Aorta (tissue), 5 donors: ENCODE data around the gene KCNJ5. TPM values are rescaled to one million over a fixed set of nuclear protein-coding genes. Genes with fewer than 3 reads are reported as not detected.

Experiments
- ATAC-seq: fragments of 200-7000 bp; cut with Tn5 transposase; one replicate; pipeline ENCODE4 v1.9.1; 2022; ENCODE audit warnings: moderate library complexity; ENCODE audit not compliant: low FRiP score
- DNase-seq, 2 donors: peaks; one replicate each; pipeline ENCODE4 v3.0.0-alpha.2; 2020
- H3K27ac ChIP-seq, 2 donors: one replicate each; pipeline ENCODE4 v1.5.1; 2013; ENCODE audit warnings: low read length in 2 of 2, mild to moderate bottlenecking in 2 of 2, moderate library complexity in 2 of 2, control low read depth in 1 of 2, inconsistent platforms in 1 of 2, low read depth in 1 of 2
- H3K27me3 ChIP-seq, 2 donors: one replicate each; pipeline ENCODE4 v1.6.1; 2013; ENCODE audit warnings: control low read depth in 1 of 2, low read length in 1 of 2, mild to moderate bottlenecking in 1 of 2, moderate library complexity in 1 of 2; ENCODE audit not compliant: insufficient read depth in 2 of 2, control insufficient read depth in 1 of 2
- H3K36me3 ChIP-seq, 2 donors: one replicate each; pipeline ENCODE4 v1.6.1; 2013; ENCODE audit warnings: control low read depth in 1 of 2, low read length in 1 of 2, mild to moderate bottlenecking in 1 of 2; ENCODE audit not compliant: insufficient read depth in 2 of 2, control insufficient read depth in 1 of 2
- H3K4me1 ChIP-seq, 2 donors: one replicate each; pipeline ENCODE4 v1.6.1; 2013; ENCODE audit warnings: low read length in 2 of 2, control low read depth in 1 of 2, mild to moderate bottlenecking in 1 of 2, moderate library complexity in 1 of 2; ENCODE audit not compliant: insufficient read depth in 2 of 2, control insufficient read depth in 1 of 2
- H3K4me3 ChIP-seq, 2 donors: one replicate each; pipeline ENCODE4 v1.5.1; 2013; ENCODE audit warnings: low read length in 2 of 2, control low read depth in 1 of 2, mild to moderate bottlenecking in 1 of 2
- H3K9me3 ChIP-seq: one replicate; pipeline ENCODE4 v1.6.1; 2013; ENCODE audit warnings: mild to moderate bottlenecking, low read length; ENCODE audit not compliant: control insufficient read depth
- WGBS, 2 donors: extraction: QIAGEN DNeasy Blood & Tissue Kit; methylation state at CpG; one replicate each; pipeline ENCODE4 v1.1.7; 2013; 5-methylcytosine and 5-hydroxymethylcytosine counted together
- intact Hi-C, 2 donors: fragments of 100-400 bp; cut with DNase I; formaldehyde crosslinking; loops; one replicate each; pipeline versions ENCODE4 v1.14.2 to v1.15.0; 2022
- polyA plus RNA-seq, 2 donors: library from polyadenylated mRNA; stranded (reverse); fragments of 200-250 nt; gene quantifications; one replicate each; pipeline ENCODE4 v1.2.3, GENCODE V29; 2013
- total RNA-seq, 2 donors: library from RNA; stranded (reverse); fragmentation: NEBNext Ultra II Directional; extraction: Animal tissue kit (Norgen Biotek cat#: 25700); gene quantifications; one replicate each; pipeline ENCODE4 v1.2.1, GENCODE V29; 2021
- donor health status: healthy with polysubstance abuse.
- donor health status: Bipolar disorder and iron deficiency.
- donor health status: DM: no; HTN: no; CAD: no.
- donor health status: DM: no; HTN: no; CAD: no.
- donor health status: DM: yes; HTN: yes; CAD: no.

The KCNJ5 gene
- total and polyA plus RNA-seq, 4 donors, result 0.31 to 3.5 (median 1.8) TPM

DNA sequence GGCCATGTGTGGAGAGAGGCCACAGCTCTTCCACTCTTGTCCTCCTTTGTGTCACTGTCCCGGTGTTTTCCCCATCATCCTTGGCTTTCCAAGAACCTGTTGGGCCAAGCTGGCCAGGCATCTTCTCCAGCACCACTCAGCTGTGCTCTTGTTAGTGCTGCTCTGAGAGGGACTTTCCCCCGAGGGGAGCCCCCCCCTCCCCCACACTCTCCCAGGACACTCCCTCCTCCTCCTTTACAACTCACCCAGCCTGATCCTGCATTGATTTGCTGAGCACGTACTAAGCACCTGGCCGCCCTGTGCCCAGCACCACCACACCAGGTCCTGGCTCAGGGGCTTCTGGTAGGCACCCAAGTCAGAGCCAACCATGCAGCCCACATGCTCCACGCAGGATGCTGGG lies 38.3 kb downstream of the KCNJ5 start:
- Histone ChIP-seq H3K27ac (no peak overlapping the region), H3K27me3 (no peaks in the 10 kb centered on the region), H3K4me1 (no peaks in the 10 kb centered on the region), H3K4me3 (no peak overlapping the region), H3K9me3 (no peaks in the 10 kb centered on the region), H3K36me3 (no peaks in the 10 kb centered on the region)
- intact Hi-C loops, result no loop called here
- ATAC-seq (no peak), DNase-seq (peak in 1 of 2 donors; percentile 29)
- 65 to 74% methylated on average over 5 of the region's 5 CpGs for WGBS, 2 donors

DNA sequence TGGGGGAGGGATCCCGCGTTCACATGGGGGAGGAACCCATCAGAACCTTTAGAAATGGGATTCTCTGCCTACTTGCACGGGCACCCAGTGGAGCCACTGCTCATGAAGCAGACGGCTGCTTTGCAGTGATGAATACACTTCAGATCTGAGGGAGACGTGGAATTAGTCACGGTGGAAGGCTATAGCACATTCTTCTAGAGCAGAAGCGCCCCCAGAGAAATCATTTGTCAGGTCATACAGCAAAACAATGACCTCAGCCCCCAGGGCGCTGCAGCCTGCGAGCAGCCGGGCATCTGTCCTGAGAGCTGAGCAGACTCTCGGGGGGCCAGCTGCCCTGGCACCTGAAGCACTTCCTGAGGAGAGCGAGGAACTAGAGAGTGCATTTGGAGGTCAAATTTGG lies 38.8 kb downstream of the KCNJ5 start:
- H3K36me3 ChIP-seq, result no peaks in the 10 kb centered on the region
- H3K4me1 ChIP-seq, result no peaks in the 10 kb centered on the region
- ATAC-seq (no peak), DNase-seq (peak in 1 of 2 donors; percentile 13)
- no peaks in the 10 kb centered on the region for H3K9me3 ChIP-seq
- 29 to 35% methylated on average over 12 of the region's 12 CpGs for WGBS, 2 donors
- intact Hi-C loops, result no loop called here
- H3K27ac ChIP-seq, result no peak overlapping the region
- H3K27me3 ChIP-seq, result no peaks in the 10 kb centered on the region
- no peak overlapping the region for H3K4me3 ChIP-seq

DNA sequence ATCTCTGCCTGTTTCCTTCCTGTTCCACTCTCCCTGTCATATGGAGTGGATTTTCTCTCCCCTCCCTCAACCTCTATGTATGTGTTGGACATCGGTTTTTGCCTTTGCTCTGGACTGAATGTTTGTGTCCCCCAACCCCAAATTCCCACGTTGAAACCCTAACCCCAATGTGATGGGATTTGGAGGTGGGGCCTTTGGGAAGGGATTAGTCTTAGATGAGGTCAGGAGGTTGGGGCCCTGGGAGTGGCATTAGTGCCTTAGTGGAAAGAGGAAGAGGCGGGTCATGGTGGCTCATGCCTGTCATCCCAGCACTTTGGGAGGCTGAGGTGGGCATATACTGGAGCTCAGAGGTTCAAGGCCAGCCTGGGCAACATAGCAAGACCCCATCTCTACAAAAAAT lies 39.9 kb downstream of the KCNJ5 start:
- H3K9me3 ChIP-seq, result no peaks in the 10 kb centered on the region
- no peaks in the 10 kb centered on the region for H3K4me1 ChIP-seq
- no peaks in the 10 kb centered on the region for H3K36me3 ChIP-seq
- intact Hi-C loops, result no loop called here
- H3K27me3 ChIP-seq, result no peaks in the 10 kb centered on the region
- WGBS, 2 donors, result 78 to 84% methylated on average over 3 of the region's 3 CpGs
- H3K4me3 ChIP-seq, result no peak overlapping the region
- no peak overlapping the region for H3K27ac ChIP-seq
- no peak for ATAC-seq
- no peak for DNase-seq

DNA sequence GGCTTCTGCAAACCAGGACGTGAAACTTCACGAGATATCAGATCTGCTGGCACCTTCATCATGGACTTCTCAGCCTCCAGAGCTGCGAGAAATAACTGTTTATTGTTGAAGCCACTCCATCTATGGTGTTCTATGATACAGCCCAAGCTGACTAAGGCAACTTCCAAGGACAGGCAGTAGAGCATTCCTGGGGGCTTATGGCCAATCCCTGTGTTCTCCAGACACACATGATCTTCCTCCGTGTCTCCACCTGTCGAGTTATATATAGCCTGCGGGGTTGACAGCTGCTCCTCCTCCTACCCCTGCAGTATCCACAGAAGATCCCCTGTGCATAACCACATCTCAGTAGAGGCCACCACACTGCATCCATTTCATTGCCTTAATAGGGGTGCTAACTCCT lies 40.5 kb downstream of the KCNJ5 start:
- no peaks in the 10 kb centered on the region for H3K4me1 ChIP-seq
- ATAC-seq (no peak), DNase-seq (no peak)
- no peaks in the 10 kb centered on the region for H3K27me3 ChIP-seq
- no peaks in the 10 kb centered on the region for H3K36me3 ChIP-seq
- H3K4me3 ChIP-seq, result no peak overlapping the region
- intact Hi-C loops, result no loop called here
- WGBS, 2 donors, result 78 to 87% methylated on average over 6 of the region's 6 CpGs
- H3K9me3 ChIP-seq, result no peaks in the 10 kb centered on the region
- H3K27ac ChIP-seq, result no peak overlapping the region

DNA sequence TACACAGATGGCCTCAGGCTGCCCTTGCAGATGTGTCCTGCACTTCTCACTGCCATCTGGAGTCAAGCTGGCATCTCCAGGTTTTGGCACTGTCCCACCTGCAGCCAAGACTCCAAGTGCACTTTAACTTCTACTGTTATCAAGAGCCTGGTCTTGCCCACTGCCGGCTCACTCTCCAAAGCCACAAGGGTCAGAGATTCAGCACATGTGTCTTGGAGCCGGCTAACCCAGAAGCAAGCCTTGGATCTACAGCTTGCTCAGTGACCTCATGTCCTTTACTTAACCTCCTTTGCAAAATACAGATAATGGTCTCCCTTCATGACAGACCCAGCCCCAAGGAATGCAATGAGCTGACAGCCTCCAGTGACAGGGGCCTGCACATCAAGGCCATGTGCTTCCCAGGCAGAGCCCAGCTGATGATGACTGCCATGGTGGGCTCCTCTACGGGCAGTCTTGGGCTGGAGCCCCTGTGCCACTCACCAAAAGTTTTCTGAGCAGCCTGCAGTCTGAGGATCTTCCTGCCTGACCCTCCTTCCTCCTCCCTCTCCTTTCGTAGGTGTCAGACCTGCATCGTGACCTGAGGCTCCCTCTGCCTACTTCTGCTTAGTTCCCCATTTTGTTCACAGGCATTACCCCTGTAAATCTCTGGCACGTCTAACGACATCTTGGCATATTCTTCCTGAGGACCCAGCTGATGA lies 42.5 kb downstream of the KCNJ5 start:
- no peaks in the 10 kb centered on the region for H3K9me3 ChIP-seq
- DNase-seq (no peak), ATAC-seq (no peak)
- intact Hi-C loops, result no loop called here
- H3K27me3 ChIP-seq, result no peaks in the 10 kb centered on the region
- no peak overlapping the region for H3K4me3 ChIP-seq
- H3K36me3 ChIP-seq, result no peaks in the 10 kb centered on the region
- H3K4me1 ChIP-seq, result no peaks in the 10 kb centered on the region
- no peak overlapping the region for H3K27ac ChIP-seq
- 89 to 90% methylated on average over 7 of the region's 7 CpGs for WGBS, 2 donors

DNA sequence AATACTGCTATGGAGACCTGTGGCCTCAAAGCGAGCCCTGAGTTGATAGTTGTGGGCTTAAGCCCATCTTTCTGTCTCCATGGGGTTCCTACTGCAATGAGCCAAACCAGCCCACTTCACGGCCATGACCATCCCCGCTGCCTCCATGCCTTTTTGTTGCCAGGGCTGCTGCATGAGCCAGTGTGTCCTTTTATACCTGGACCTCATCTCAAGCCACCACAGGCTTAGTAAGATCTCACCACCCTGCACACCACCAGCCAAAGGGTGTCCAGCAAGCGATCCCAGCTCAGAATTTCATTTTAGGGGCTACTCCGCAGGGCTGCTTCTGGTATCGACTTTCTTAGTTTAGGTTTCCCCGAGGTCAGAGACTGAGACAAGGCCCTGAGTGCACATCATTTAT lies 43.2 kb downstream of the KCNJ5 start:
- Histone ChIP-seq H3K27ac (no peak overlapping the region), H3K4me1 (no peaks in the 10 kb centered on the region), H3K9me3 (no peaks in the 10 kb centered on the region), H3K27me3 (no peaks in the 10 kb centered on the region), H3K36me3 (no peaks in the 10 kb centered on the region), H3K4me3 (no peak overlapping the region)
- intact Hi-C loops, result no loop called here
- no peak for DNase-seq
- ATAC-seq, result no peak
- 93 to 94% methylated on average over 7 of the region's 7 CpGs for WGBS, 2 donors

DNA sequence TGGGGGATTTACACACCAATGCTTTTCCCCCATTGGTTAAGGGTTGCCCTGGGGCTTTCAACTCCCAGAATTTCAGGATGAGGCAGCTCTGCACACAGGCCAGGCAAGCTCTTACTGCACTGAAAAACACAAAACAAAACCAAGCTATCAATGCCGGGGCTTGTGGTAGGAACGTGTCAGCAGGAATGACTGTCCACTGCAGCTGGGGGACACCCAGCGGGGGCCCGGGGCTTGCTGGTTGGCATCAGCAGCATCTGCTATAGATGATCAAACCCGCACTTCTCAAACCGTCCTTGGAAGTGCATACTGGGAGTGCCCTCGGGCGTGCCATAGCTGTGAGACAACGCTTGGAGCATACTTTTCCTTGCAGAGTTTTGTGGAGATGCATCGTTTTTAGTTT lies 43.8 kb downstream of the KCNJ5 start:
- Histone ChIP-seq H3K9me3 (no peaks in the 10 kb centered on the region), H3K4me3 (no peak overlapping the region), H3K27me3 (no peaks in the 10 kb centered on the region), H3K4me1 (no peaks in the 10 kb centered on the region), H3K27ac (no peak overlapping the region), H3K36me3 (no peaks in the 10 kb centered on the region)
- peak in 1 of 2 donors; percentile 69 for DNase-seq
- no peak for ATAC-seq
- 95% methylated on average over 10 of the region's 10 CpGs for WGBS, 2 donors
- intact Hi-C loops, result no loop called here

DNA sequence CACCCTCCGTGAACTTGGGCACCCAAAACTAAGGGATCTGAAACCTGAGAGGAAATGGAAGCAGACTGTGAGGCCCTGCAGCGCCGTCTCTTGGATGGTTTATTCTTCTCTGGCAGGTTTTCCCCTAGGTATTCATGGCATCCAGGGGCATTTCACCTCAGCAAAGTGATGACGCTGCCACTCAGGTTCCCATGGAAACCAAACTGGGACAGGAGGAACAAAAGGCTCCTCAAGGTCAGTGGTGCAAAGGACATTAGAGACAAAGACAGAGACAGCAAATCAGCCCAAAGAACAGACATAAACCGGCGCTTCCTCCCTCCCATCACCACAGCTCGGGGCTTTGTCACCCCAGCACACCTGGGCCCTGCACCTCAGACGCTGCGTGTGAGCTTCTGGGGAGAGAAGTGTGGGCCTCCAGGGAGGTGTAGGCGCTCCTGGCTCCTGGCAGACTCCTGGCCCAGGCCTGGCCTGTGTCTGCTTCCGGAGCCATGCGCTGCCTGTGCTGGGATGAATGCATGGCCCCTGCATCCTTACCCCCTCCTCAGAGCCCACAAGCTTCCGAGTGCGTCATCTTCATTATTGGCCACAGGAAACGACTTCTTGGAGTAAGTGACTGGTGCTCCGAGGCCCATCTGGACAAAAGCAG lies 45.6 kb downstream of the KCNJ5 start:
- H3K27ac ChIP-seq, result no peak overlapping the region
- H3K4me1 ChIP-seq, result no peaks in the 10 kb centered on the region
- intact Hi-C loops, result no loop called here
- H3K27me3 ChIP-seq, result no peaks in the 10 kb centered on the region
- ATAC-seq (no peak), DNase-seq (no peak)
- H3K9me3 ChIP-seq, result no peaks in the 10 kb centered on the region
- no peaks in the 10 kb centered on the region for H3K36me3 ChIP-seq
- WGBS, 2 donors, result 92 to 93% methylated on average over 16 of the region's 16 CpGs
- no peak overlapping the region for H3K4me3 ChIP-seq

DNA sequence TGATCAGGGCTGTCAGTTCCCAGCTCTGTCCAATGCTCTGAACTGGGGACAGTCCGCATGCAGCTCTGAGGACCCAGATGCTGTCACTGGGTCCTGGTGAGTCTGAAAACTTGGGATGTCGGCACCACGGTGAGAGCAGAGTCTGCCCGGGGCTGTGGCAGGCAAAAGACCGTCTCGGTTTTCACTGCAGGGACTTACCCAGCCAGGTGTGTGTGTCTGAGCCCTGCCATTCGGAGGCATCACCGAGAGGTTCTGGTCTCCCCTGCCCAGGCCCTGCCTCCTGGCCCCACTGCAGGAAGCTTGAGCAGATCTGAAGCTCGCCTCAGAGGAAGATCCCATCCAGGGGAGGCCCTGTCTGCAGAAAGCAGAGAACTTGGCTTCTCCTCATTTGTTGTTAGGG lies 46.3 kb downstream of the KCNJ5 start:
- Histone ChIP-seq H3K4me3 (no peak overlapping the region), H3K27ac (no peak overlapping the region), H3K4me1 (no peaks in the 10 kb centered on the region), H3K36me3 (no peaks in the 10 kb centered on the region), H3K27me3 (no peaks in the 10 kb centered on the region), H3K9me3 (no peaks in the 10 kb centered on the region)
- ATAC-seq (no peak), DNase-seq (no peak)
- WGBS, 2 donors, result 92 to 93% methylated on average over 9 of the region's 9 CpGs
- intact Hi-C loops, result no loop called here
